K562 (cell line): ENCODE measurements around the gene WDR1.

Experiments used
- EGR1 ChIP-seq: fragments of 450-650 bp; conservative IDR thresholded peaks from 2 replicates; pipeline ENCODE4 v1.6.1; 2017; ENCODE audit warnings: mild to moderate bottlenecking
- TF ChIP-seq, protein P1 (sequence below): fragments of 450-650 bp; IDR thresholded peaks from 2 replicates; pipeline ENCODE4 v1.6.1; 2018; ENCODE audit warnings: mild to moderate bottlenecking, low read depth; ENCODE audit not compliant: partially characterized antibody

DNA sequence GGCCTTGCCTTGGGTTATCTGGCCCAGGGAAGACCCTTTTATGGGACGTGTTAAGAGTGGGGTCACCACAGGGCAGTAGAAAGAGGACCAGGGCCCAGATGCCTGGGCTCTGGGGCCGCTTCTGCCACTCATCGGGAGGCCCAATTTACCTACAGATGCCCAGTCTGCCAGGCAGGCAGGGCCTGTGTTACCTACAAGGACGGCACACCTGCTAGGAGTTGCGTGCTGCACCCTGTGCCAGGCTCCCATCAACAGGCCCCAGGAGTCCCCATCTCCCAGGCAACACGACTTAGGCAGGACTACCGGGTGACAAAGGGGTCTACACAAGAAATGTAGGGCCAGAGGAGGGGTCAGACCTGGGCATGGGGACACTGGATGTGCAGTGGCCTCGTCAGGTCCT lies 34.6 kb downstream of the WDR1 start:
- TF ChIP-seq, protein P1, sequence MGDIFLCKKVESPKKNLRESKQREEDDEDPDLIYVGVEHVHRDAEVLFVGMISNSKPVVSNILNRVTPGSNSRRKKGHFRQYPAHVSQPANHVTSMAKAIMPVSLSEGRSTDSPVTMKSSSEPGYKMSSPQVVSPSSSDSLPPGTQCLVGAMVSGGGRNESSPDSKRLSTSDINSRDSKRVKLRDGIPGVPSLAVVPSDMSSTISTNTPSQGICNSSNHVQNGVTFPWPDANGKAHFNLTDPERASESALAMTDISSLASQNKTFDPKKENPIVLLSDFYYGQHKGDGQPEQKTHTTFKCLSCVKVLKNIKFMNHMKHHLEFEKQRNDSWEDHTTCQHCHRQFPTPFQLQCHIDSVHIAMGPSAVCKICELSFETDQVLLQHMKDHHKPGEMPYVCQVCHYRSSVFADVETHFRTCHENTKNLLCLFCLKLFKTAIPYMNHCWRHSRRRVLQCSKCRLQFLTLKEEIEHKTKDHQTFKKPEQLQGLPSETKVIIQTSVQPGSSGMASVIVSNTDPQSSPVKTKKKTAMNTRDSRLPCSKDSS: no peak
- no peak for TF ChIP-seq EGR1
